Measurements from ENCODE around the gene CD27. TPM values are rescaled to one million over a fixed set of nuclear protein-coding genes. Genes with fewer than 3 reads are reported as not detected.
"Not testable (repeated sequence)": the region's sequence is repeated elsewhere in the genome, so short reads cannot be mapped to it uniquely, and the experiment has no call there.

The CD27 gene
- 0.41 TPM for polyA plus RNA-seq (2013, experiment 1 of 2; ENCODE audit: insufficient read length)
- 0.25 TPM for polyA plus RNA-seq (2013, experiment 2 of 2; ENCODE audit: insufficient read length)

GRCh38 chr12:6444704-6445688 is at the start of gene CD27:
Gene CD27, plus strand, starts transcription at chr12:6444955. Its CDS starts 141 bp downstream, at chr12:6445096.
- DNase-seq, result no peak

- no peak for DNase-seq
These were observed 48.7 kb upstream of the CD27 start for GRCh38 chr12:6396031-6396430.

- DNase-seq, result no peak
These were observed 44.7 kb upstream of the CD27 start for GRCh38 chr12:6399884-6400644.

- no peak for DNase-seq
These were observed 40.4 kb upstream of the CD27 start for GRCh38 chr12:6404390-6404789.

- DNase-seq, result no peak
These were observed 38.8 kb upstream of the CD27 start for GRCh38 chr12:6405963-6406362.

- no peak for DNase-seq
These were observed 37.4 kb upstream of the CD27 start for GRCh38 chr12:6407236-6407954.

- DNase-seq, result no peak
These were observed 28.2 kb upstream of the CD27 start for GRCh38 chr12:6416596-6416995.

- no peak for DNase-seq
These were observed 26.0 kb upstream of the CD27 start for GRCh38 chr12:6418796-6419195.

- no peak for DNase-seq
These were observed 24.4 kb upstream of the CD27 start for GRCh38 chr12:6420364-6420763.

- DNase-seq, result peak; percentile 92
These were observed 21.3 kb upstream of the CD27 start for GRCh38 chr12:6423267-6424007.

GRCh38 chr12:6424008-6424347 is 20.8 kb upstream of the CD27 start:
- no peak for DNase-seq

- no peak for DNase-seq
These were observed 19.9 kb upstream of the CD27 start for GRCh38 chr12:6424866-6425265.

GRCh38 chr12:6425590-6426531 is 18.9 kb upstream of the CD27 start:
- DNase-seq, result no peak

GRCh38 chr12:6426882-6427671 is 17.7 kb upstream of the CD27 start:
- DNase-seq, result no peak

GRCh38 chr12:6427796-6428195 is 17.0 kb upstream of the CD27 start:
- not testable (repeated sequence) for DNase-seq

- DNase-seq, result no peak
These were observed 16.4 kb upstream of the CD27 start for GRCh38 chr12:6428326-6428725.

GRCh38 chr12:6430124-6430989 is 14.4 kb upstream of the CD27 start:
- DNase-seq, result peak; percentile 95

- no peak for DNase-seq
These were observed 11.8 kb upstream of the CD27 start for GRCh38 chr12:6432991-6433390.

Data from fibroblast of skin of scalp (primary cell).